ENCODE data around the gene CEP164. TPM values are rescaled to one million over a fixed set of nuclear protein-coding genes. Genes with fewer than 3 reads are reported as not detected.
"Not testable (repeated sequence)": the region's sequence is repeated elsewhere in the genome, so short reads cannot be mapped to it uniquely, and the experiment has no call there.

Gene CEP164
- total RNA-seq, 1 experiment from 2014 or later, result 16.5 TPM

DNA sequence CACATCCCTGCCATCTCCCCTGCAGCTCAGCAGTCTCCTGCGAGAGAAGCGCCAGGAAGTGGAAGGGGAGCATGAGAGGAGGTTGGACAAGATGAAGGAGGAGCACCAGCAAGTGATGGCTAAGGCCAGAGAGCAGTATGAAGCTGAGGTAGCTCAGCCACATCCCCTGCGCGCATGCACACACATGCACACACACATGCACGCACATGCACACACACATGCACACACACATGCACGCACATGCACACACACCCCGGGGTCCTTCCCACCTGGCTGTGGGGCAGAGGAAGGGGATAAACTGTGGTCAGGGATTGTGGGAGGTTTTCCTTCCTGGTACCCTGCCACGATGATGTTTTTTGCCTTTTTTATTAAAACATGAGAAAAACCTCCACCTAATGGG, 65.3 kb downstream of the CEP164 start:
- no peak for DNase-seq (ENCODE audit: low spot score)

DNA sequence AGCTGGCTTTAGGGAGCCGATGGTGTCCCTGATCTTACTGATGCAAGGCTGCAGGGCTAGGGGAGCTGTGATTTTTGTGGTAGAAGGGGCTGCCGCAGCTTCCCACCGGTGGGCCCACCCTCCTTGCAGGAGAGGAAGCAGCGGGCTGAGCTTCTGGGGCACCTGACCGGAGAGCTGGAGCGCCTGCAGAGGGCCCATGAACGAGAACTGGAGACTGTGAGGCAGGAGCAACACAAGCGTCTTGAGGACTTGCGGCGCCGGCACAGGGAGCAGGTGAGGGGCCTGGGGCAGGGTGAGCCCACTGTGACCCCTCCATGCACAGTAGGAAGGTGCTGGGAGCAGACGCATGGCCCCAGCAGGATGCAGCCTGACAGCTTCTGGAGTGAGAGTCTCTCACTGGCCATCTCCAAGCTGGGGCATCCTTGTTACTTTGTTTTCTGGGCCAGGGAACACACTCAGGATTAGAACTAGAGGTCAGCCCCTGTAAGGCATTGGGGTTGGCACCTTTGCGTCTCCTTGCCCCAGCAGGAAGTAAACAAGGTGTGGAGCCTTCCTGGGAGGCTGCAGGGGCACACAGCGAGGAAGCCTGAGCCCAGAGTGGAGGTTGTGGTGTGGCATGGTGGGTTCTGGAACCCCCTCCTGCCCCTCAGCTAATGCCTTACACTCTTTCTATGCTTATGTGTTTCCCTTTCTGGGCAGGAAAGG, 66.7 kb downstream of the CEP164 start:
- DNase-seq (ENCODE audit: low spot score), result no peak

GRCh38 chr11:117395476-117395875, 67.8 kb downstream of the CEP164 start:
- DNase-seq (ENCODE audit: low spot score), result no peak

GRCh38 chr11:117396970-117397369, 69.3 kb downstream of the CEP164 start:
- no peak for DNase-seq (ENCODE audit: low spot score)

- DNase-seq (ENCODE audit: low spot score), result not testable (repeated sequence)
These were observed 71.0 kb downstream of the CEP164 start for GRCh38 chr11:117398618-117399017.

- DNase-seq (ENCODE audit: low spot score), result not testable (repeated sequence)
These were observed 71.6 kb downstream of the CEP164 start for GRCh38 chr11:117399100-117399840.

DNA sequence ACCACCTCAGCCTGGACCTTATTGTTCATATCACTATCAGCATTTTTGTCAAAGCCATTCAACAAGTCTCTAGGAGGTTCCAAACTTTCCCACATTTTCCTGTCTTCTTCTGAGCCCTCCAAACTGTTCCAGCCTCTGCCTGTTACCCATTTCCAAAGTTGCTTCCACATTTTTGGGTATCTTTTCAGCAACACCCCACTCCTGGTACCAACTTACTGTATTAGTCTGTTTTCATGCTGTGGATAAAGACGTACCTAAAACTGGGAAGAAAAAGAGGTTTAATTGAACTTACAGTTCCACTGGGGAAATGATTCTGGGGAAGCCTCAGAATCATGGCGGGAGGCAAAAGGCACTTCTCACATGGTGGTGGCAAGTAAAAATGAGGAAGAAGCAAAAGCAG, 78.2 kb downstream of the CEP164 start:
- DNase-seq (ENCODE audit: low spot score), result not testable (repeated sequence)

- DNase-seq (ENCODE audit: low spot score), result no peak
These were observed 79.4 kb downstream of the CEP164 start for GRCh38 chr11:117407016-117407415.

DNA sequence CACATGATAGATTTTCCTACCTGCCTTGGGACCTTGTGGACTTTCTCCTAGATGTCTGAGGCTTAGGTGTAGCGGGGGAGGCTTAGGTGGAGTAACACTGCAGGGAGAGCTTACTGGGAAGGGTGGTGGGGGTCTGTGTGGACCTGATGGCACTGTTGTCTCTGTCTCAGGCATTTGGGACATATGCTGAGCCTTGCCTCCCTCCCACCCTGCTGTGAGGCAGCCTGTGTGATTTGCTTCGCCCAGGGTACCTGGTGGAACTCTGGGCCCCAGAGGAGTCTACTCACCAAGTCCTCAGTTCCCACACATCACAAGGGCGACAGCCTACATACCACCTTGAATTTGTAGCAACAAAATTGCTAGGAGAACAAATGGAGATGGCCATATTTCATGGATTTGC, 80.7 kb downstream of the CEP164 start:
- DNase-seq (ENCODE audit: low spot score), result no peak

- DNase-seq (ENCODE audit: low spot score), result no peak
These were observed 81.9 kb downstream of the CEP164 start for GRCh38 chr11:117409511-117409910.

DNA sequence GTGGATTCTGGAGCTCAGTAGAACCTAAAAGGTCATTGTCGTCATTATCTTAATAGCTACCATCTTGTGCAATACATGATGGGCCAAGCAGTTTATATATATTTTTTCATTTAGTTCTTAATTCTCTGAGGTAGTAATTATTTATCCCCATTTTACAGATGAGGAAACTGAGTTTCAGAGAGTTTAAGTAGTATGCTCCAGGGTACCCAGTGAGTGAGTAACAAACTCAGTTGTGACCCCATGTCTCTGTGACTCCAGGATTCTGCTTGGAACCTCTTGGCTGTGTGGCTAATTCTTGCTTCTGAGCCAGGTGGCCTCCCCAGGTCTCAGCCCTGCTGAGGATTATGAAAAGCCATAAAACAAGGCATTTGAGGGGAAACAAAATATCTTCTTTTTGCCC, 82.6 kb downstream of the CEP164 start:
- DNase-seq (ENCODE audit: low spot score), result no peak

GRCh38 chr11:117410861-117411710, 83.4 kb downstream of the CEP164 start:
- no peak for DNase-seq (ENCODE audit: low spot score)

DNA sequence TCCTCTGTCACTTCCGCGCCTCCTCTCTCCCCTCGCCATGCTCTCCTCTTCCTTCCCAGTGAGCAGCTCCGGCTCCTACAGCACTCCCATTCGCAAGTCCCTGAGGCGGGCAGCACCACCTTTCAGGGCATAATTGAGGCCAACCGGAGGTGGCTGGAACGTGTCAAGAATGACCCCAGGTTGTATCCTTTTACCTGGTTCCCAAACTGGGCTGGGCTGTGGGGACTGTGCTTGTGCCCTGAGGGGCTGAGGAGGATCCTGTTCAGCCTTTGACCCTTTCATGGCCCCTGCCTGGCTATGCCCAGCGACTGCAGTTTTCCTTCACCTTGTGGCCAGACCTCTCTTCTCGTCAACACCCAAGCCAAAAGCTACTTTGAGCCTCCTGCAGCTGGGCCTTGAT, 84.1 kb downstream of the CEP164 start:
- no peak for DNase-seq (ENCODE audit: low spot score)

GRCh38 chr11:117412176-117412575, 84.5 kb downstream of the CEP164 start:
- no peak for DNase-seq (ENCODE audit: low spot score)

GRCh38 chr11:117412653-117413275, 85.1 kb downstream of the CEP164 start:
- no peak for DNase-seq (ENCODE audit: low spot score)

DNA sequence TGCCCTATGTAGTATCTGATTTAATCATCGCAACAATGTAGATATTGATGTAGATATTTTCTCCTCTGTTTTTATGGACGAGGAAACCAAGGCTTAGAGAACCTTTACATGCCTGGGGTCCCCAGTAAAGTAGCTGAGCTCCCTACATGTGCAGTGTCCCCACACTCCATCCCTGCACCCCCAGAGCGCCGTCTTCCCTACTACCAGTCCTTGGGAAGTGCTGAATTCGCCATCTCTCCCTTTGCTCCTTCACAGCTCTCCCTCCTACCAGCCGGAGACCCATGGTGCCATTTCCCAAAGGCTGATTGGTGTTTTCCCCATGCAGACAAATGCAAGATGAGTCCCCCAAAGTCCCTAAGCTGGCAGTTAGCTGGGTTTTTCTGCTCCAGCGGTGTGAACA, 86.0 kb downstream of the CEP164 start:
- DNase-seq (ENCODE audit: low spot score), result no peak

GRCh38 chr11:117414724-117415123, 87.1 kb downstream of the CEP164 start:
- no peak for DNase-seq (ENCODE audit: low spot score)

GRCh38 chr11:117415358-117415896, 87.8 kb downstream of the CEP164 start:
- no peak for DNase-seq (ENCODE audit: low spot score)

GRCh38 chr11:117417342-117417741, 89.7 kb downstream of the CEP164 start:
- DNase-seq (ENCODE audit: low spot score), result no peak

- DNase-seq (ENCODE audit: low spot score), result no peak
These were observed 90.2 kb downstream of the CEP164 start for GRCh38 chr11:117417856-117418255.

DNA sequence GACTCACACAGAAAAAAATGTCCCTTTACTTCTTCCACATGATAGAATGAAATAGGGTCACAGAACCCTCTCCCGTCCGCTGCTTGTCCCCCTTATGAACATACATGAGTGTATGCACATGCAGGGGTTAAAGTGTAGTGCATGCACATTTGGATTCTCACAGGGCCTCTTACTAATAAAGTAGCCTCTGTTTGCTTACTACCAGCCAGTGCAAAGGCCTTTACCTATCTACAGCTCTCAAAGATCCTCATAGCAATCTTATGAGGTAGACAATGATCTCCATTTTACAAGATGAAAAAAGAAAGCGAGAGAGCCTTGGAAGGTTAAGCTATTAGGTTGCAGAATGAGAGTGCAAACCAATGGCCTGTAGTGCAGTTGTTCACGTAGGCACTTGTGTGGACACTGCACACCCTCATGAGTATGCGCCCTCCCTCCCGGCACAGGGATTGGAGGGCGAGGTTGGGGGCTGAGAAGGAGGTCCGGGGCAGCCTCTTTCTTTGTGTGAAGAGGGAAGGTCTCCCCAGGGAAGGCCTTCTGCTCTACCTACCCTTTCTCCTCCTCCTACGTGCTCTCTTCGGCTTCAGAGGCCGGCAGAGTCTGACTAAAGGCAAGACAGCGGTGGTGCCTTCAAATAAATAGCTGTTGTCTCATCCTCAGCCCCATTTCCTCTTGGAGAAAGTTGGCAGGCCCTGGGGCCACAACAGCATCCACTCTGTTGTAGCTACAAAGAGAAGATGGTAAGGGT, 91.3 kb downstream of the CEP164 start:
- DNase-seq (ENCODE audit: low spot score), result no peak

All from H4 (cell line).